Measurements from ENCODE around the gene ACP1. TPM values are rescaled to one million over a fixed set of nuclear protein-coding genes. Genes with fewer than 3 reads are reported as not detected.

The ACP1 gene
- total and polyA plus RNA-seq, 10 of the 15 experiments (the other 5 are each of a cell fraction or from before 2014, with no cell fraction given) = 120 to 468 (median 175) TPM

- H3K4me1 ChIP-seq (ENCODE audit: control insufficient read depth, insufficient read depth, low read length) = no peaks in the 10 kb centered on the region
- no peak overlapping the region for H3K27ac ChIP-seq (ENCODE audit: control insufficient read depth, insufficient read depth)
- no peak overlapping the region for H2AFZ ChIP-seq (ENCODE audit: control insufficient read depth, low read depth, low read length)
- RAD21 ChIA-PET (ENCODE audit: unreplicated experiment) = no interaction called here
- no peaks in the 10 kb centered on the region for H3K27me3 ChIP-seq (replicated peaks in 1 of 2; ENCODE audit: control insufficient read depth in 2 of 2, insufficient read depth in 2 of 2, low read length in 1 of 2)
- no peaks in the 10 kb centered on the region for H3K36me3 ChIP-seq (ENCODE audit: control insufficient read depth in 2 of 2, insufficient read depth in 2 of 2, low read length in 1 of 2)
- POLR2A ChIA-PET = no interaction called here
- no peak for TF ChIP-seq ZBTB40 (IDR thresholded peaks at IDR 0.05; ENCODE audit: borderline replicate concordance)
- TF ChIP-seq HDGF (IDR thresholded peaks at IDR 0.05) = no peak
- WGBS (ENCODE audit: insufficient coverage, insufficient replicate concordance, low lambda C conversion rate, missing lambda C conversion rate) = 25% methylated on average over 14 of the region's 14 CpGs
- in situ Hi-C loops (cut with MboI) (no loop called here), intact Hi-C loops (cut with micrococcal nuclease; ENCODE audit: unreplicated experiment) (no loop called here)
- H3K9ac ChIP-seq (ENCODE audit: control insufficient read depth, insufficient read depth, low read length) = no peak overlapping the region
- no peak for DNase-seq (ENCODE audit: low read depth, low spot score)
- no TSS peak for BruUV-seq (replicated peaks)
- H4K20me1 ChIP-seq (ENCODE audit: control insufficient read depth, insufficient read depth) = no peaks in the 10 kb centered on the region
- FAIRE-seq = no peak
- SMC1A ChIA-PET (ENCODE audit: uncharacterized antibody, unreplicated experiment) = no interaction called here
- no peak for ATAC-seq
- CTCF ChIA-PET = no interaction called here
- no peaks in the 10 kb centered on the region; the same call in 2 of the 3 replicates for H3K9me3 ChIP-seq (replicated peaks; ENCODE audit: control insufficient read depth, insufficient read depth, low read length)
- H3K4me3 ChIP-seq = no peak overlapping the region
- no peak overlapping the region for H3K4me2 ChIP-seq (ENCODE audit: control insufficient read depth, insufficient read depth)
- no peaks in the 10 kb centered on the region for H3K79me2 ChIP-seq (ENCODE audit: control insufficient read depth, insufficient read depth, low read length)
Observed at GRCh38 chr2:313991-314390, 49.2 kb downstream of the ACP1 start.
